SH-SY5Y (cell line): ENCODE measurements around the gene CTXN2.

ENCODE experiments used
- GATA2 ChIP-seq: IDR thresholded peaks from 2 replicates; pipeline ENCODE4 v1.6.1; 2011; ENCODE audit warnings: mild to moderate bottlenecking, low read depth, low read length
- GATA3 ChIP-seq: IDR thresholded peaks from 2 replicates; pipeline ENCODE4 v1.6.1; 2011; ENCODE audit warnings: low read depth, mild to moderate bottlenecking, low read length, moderate library complexity

- TF ChIP-seq GATA2: no peak
- no peak for TF ChIP-seq GATA3
Observed at GRCh38 chr15:48168616-48169015, 22.8 kb upstream of the CTXN2 start.
